Spleen (tissue), 11 donors: Measurements from ENCODE around the gene ASB1. TPM values are rescaled to one million over a fixed set of nuclear protein-coding genes. Genes with fewer than 3 reads are reported as not detected.

Experiments
- DNase-seq: peaks from one replicate; pipeline ENCODE4 v3.0.0-alpha.2; 2020
- H3K27ac ChIP-seq, 8 donors: fragments of 200-600 bp; sonication (generic) in 7 of 8; 1 replicate in 4 of 8; 2 replicates in 4 of 8; pipeline versions ENCODE4 v1.5.0 to v1.8.0; 2016 to 2021; ENCODE audit warnings: inconsistent platforms in 4 of 8, mild to moderate bottlenecking in 4 of 8, moderate library complexity in 1 of 8
- H3K27me3 ChIP-seq, 7 donors: fragments of 200-600 bp; sonication (generic) in 6 of 7; replicated peaks in 1 of 7; 1 replicate in 4 of 7; 2 replicates in 3 of 7; pipeline versions ENCODE4 v1.5.0 to v1.8.0; 2016 to 2021; ENCODE audit warnings: inconsistent platforms in 3 of 7, mild to moderate bottlenecking in 1 of 7
- H3K36me3 ChIP-seq, 6 donors: fragments of 200-600 bp; sonication (generic) in 5 of 6; 1 replicate in 4 of 6; 2 replicates in 2 of 6; pipeline versions ENCODE4 v1.5.0 to v1.8.0; 2016 to 2021; ENCODE audit warnings: inconsistent platforms in 2 of 6
- H3K4me1 ChIP-seq, 6 donors: fragments of 200-600 bp; sonication (generic) in 5 of 6; 1 replicate in 3 of 6; 2 replicates in 3 of 6; pipeline versions ENCODE4 v1.5.0 to v1.8.0; 2016 to 2021; ENCODE audit warnings: inconsistent platforms in 3 of 6
- H3K4me3 ChIP-seq, 8 donors: fragments of 200-600 bp; sonication (generic) in 7 of 8; 1 replicate in 4 of 8; 2 replicates in 4 of 8; pipeline versions ENCODE4 v1.5.0 to v1.8.0; 2016 to 2021; ENCODE audit warnings: inconsistent platforms in 4 of 8, mild to moderate bottlenecking in 4 of 8, moderate library complexity in 2 of 8
- H3K9me3 ChIP-seq, 8 donors: fragments of 200-600 bp; sonication (generic) in 7 of 8; 1 replicate in 4 of 8; 2 replicates in 4 of 8; pipeline versions ENCODE4 v1.5.0 to v1.8.0; 2016 to 2021; ENCODE audit warnings: inconsistent platforms in 4 of 8
- POLR2A ChIP-seq, 3 donors: fragments of 450-650 bp; IDR thresholded peaks; one replicate each; pipeline ENCODE4 v1.5.1; 2017; ENCODE audit warnings: antibody characterized with exemption in 3 of 3, mild to moderate bottlenecking in 1 of 3
- POLR2AphosphoS5 ChIP-seq, 3 donors: sonication (generic); formaldehyde crosslinking; IDR thresholded peaks; one replicate each; pipeline ENCODE4 v1.5.1; 2017; ENCODE audit warnings: antibody characterized with exemption in 3 of 3
- WGBS, 5 donors: extraction: QIAGEN DNeasy Blood & Tissue Kit in 3 of 5; methylation state at CpG; one replicate each; pipeline versions ENCODE4 v1.1.5 to v1.1.7; 2013 to 2018; 5-methylcytosine and 5-hydroxymethylcytosine counted together
- intact Hi-C: fragments of 100-400 bp; cut with DNase I; formaldehyde crosslinking; loops from one replicate; pipeline ENCODE4 v1.15.0; 2023; ENCODE audit warnings: low total_unique reads
- polyA plus RNA-seq, 3 donors: library from polyadenylated mRNA; stranded (reverse); fragments of 200-250 nt; gene quantifications; one replicate each; pipeline ENCODE4 v1.2.1, GENCODE V29; 2013
- total RNA-seq, 7 donors: library from RNA; depleted of rRNA in 3 of 7; stranded (reverse); fragments of >200 nt in 3 of 7; fragmentation: NEBNext Ultra II Directional in 4 of 7; extraction: Animal tissue kit (Norgen Biotek cat#: 25700) in 4 of 7; gene quantifications; one replicate each; pipeline versions ENCODE4 v1.1.0 to v1.2.1, GENCODE V29; 2016 to 2021
- TF ChIP-seq, protein P1 (sequence below), 11 experiments: fragments of 200-600 bp in 7 of 11; fragments of 450-650 bp in 4 of 11; sonication (generic) in 4 of 11; IDR thresholded peaks in 8 of 11; conservative IDR thresholded peaks in 3 of 11; 1 replicate in 7 of 11; 2 replicates in 4 of 11; pipeline versions ENCODE4 v1.4.0 to v1.8.0; 2016 to 2021; ENCODE audit warnings: antibody characterized with exemption in 11 of 11, inconsistent platforms in 4 of 11, mild to moderate bottlenecking in 1 of 11
- donor health status: healthy with polysubstance abuse.
- donor health status: DM: no; HTN: no; CAD: no; lungs with moderate emphysema.
- donor health status: DM: no; HTN: no; CAD: no.
- donor health status: Bipolar disorder and iron deficiency.
- donor health status: healthy.
- donor health status: DM: no; HTN: no; CAD: no.
- donor health status: DM: yes; HTN: yes; CAD: no.

ASB1 gene
- total and polyA plus RNA-seq, 10 donors, result 17.5 to 33.1 (median 26.5) TPM

DNA sequence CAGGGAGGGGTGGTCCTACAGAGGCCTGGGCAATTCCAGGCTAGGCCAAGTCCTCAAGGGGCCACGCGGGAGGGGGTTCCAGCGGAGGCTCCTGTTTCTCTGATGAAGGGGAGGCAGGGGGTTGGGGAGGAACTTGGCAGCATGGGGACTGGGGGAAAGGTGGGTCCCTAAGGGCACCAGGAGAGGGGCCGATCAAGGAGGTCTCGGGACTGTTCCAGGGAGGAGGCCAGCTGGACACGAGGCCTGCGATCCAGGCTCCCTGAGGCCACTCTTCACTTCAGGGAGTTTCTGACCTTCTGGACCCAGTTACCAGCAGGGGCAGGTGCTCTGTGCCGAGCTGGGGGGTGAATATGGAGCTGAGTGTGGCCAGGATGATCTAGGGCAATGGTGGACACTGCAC, 71.5 kb downstream of the ASB1 start:
- Histone ChIP-seq H3K36me3 (no peaks in the 10 kb centered on the region), H3K9me3 (no peaks in the 10 kb centered on the region), H3K27me3 (peaks cover 0 to 5% (median 0%) of the 10 kb centered on the region in 7 donors), H3K4me1 (peaks cover 0 to 8% (median 6%) of the 10 kb centered on the region in 6 donors), H3K4me3 (no peak overlapping the region), H3K27ac (no peak overlapping the region)
- WGBS, 5 donors, result 89 to 95% (median 93%) methylated on average over 8 of the region's 8 CpGs
- intact Hi-C loops, result no loop called here
- TF ChIP-seq POLR2A (IDR thresholded peaks at IDR 0.05), result no peak
- TF ChIP-seq POLR2AphosphoS5 (IDR thresholded peaks at IDR 0.05), result no peak
- TF ChIP-seq, protein P1, sequence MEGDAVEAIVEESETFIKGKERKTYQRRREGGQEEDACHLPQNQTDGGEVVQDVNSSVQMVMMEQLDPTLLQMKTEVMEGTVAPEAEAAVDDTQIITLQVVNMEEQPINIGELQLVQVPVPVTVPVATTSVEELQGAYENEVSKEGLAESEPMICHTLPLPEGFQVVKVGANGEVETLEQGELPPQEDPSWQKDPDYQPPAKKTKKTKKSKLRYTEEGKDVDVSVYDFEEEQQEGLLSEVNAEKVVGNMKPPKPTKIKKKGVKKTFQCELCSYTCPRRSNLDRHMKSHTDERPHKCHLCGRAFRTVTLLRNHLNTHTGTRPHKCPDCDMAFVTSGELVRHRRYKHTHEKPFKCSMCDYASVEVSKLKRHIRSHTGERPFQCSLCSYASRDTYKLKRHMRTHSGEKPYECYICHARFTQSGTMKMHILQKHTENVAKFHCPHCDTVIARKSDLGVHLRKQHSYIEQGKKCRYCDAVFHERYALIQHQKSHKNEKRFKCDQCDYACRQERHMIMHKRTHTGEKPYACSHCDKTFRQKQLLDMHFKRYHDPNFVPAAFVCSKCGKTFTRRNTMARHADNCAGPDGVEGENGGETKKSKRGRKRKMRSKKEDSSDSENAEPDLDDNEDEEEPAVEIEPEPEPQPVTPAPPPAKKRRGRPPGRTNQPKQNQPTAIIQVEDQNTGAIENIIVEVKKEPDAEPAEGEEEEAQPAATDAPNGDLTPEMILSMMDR (IDR thresholded peaks at IDR 0.05 in 8 of 11, conservative IDR thresholded peaks at IDR 0.05 in 3 of 11), result no peak
- DNase-seq, result peak; percentile 64

DNA sequence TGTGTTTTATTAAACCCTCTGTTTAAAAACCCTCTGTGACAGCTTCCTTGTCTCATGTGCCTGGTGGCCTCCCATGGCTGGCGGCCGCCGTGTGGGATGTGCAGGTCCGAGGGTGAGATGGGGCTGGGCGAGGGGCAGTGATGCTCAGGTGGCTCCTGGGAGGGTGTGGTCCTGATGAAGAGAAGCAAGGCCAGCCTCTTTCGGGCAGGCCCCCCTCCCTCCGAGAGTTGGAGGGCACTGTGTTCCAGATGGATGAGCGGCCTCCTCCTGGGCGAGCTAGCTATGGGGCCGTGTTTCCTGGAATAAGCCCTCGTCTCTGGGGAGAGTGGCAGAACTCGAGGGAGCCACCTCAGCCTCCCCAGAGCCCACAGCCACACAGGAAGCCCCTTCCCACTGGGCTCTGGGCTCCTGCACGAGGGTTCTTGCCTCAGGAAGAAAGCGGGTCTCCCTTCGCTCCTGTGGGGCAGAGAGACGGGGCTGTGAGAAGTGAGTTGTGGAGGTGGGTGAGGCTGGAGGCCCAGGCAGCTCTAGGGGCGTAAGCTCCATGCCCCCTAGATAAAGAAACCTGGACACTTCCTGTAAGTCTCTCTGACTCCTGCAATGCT, 72.1 kb downstream of the ASB1 start:
- intact Hi-C loops, result no loop called here
- WGBS, 5 donors, result 74 to 79% (median 75%) methylated on average over 14 to 17 of the region's 17 CpGs
- DNase-seq, result peak; percentile 43

DNA sequence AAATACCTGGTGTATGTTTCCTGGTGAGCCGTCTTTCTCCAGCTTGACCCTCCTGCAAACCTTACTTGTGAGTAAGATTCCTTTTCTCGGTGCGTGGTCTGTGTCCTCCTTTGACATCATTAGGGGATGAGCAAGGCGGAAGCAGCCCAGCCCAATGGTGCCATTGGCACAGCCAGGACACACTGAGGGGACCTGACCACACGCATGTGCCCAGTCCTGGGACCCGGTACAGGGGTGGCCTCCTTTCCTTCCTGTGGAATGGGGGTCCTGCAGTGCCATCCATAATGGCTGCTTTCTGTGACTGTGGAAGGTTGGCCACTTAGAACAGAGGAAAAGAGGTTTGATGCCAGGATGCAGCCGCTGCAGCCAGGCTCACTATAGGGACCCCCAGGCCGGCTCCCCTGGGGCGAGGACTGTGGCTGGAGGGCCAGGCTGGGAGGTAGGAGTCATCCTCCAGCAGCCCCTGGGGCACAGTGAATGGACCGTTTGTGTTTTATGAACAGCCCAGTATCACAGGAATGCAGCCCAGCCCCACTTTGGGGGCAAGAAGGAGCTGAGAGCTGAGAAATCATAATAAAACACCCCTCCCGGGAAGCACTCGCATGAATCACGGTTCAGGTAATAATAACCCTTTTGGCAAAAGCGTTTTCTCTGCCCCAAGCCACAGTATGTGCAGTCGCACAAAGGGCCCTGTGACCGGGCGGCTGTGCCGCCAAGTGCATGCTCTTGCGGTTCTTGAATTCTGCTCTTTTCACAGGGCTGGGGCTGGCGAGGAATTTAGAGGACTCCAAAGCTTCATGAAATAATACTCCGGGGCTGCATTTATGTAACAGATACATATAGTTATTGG, 73.2 kb downstream of the ASB1 start:
- no peaks in the 10 kb centered on the region for H3K9me3 ChIP-seq
- no peaks in the 10 kb centered on the region for H3K4me1 ChIP-seq
- intact Hi-C loops, result no loop called here
- TF ChIP-seq, protein P1 (IDR thresholded peaks at IDR 0.05 in 8 of 11, conservative IDR thresholded peaks at IDR 0.05 in 3 of 11), result no peak
- no peak for TF ChIP-seq POLR2AphosphoS5 (IDR thresholded peaks at IDR 0.05)
- TF ChIP-seq POLR2A (IDR thresholded peaks at IDR 0.05), result no peak
- no peak overlapping the region for H3K4me3 ChIP-seq
- WGBS, 5 donors, result 89 to 91% (median 90%) methylated on average over 20 to 21 of the region's 21 CpGs
- DNase-seq, result peak; percentile 58
- no peak overlapping the region for H3K27ac ChIP-seq
- no peaks in the 10 kb centered on the region for H3K36me3 ChIP-seq
- H3K27me3 ChIP-seq, result peaks cover 0 to 1% (median 0%) of the 10 kb centered on the region in 7 donors

More for the DNA sequence above, 72.1 kb downstream of the ASB1 start:
- Histone ChIP-seq H3K4me3 (no peak overlapping the region), H3K9me3 (no peaks in the 10 kb centered on the region), H3K36me3 (no peaks in the 10 kb centered on the region), H3K27me3 (peaks cover 0 to 5% (median 0%) of the 10 kb centered on the region in 7 donors), H3K4me1 (peaks cover 0 to 7% (median 4%) of the 10 kb centered on the region in 6 donors), H3K27ac (no peak overlapping the region)
- TF ChIP-seq, protein P1 (IDR thresholded peaks at IDR 0.05 in 8 of 11, conservative IDR thresholded peaks at IDR 0.05 in 3 of 11), result no peak
- TF ChIP-seq POLR2AphosphoS5 (IDR thresholded peaks at IDR 0.05) (no peak), POLR2A (IDR thresholded peaks at IDR 0.05) (no peak)

DNA sequence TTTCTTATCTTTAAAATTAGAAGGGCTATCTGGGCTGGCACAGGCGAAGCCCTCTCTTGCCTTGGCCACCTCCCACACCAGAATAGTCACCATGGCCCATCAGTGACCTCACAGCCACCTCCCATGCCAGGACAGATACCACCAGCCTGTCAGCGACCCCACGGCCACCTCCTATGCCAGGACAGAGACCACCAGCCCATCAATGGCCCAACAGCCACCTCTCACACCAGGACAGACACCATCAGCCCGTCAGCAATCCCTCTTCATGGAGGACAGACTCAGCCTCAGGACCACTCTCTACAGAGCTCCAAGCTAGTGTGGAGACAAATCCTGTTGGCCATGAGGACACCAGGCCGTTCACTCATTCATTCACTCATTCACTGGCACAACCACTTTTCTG, 74.6 kb downstream of the ASB1 start:
- peak; percentile 63 for DNase-seq

More for the DNA sequence above, 74.6 kb downstream of the ASB1 start:
- 79 to 93% (median 81%) methylated on average over 5 of the region's 5 CpGs for WGBS, 5 donors
- Histone ChIP-seq H3K4me3 (no peak overlapping the region), H3K27me3 (no peaks in the 10 kb centered on the region), H3K9me3 (no peaks in the 10 kb centered on the region), H3K27ac (no peak overlapping the region), H3K4me1 (no peaks in the 10 kb centered on the region), H3K36me3 (no peaks in the 10 kb centered on the region)
- TF ChIP-seq POLR2AphosphoS5 (IDR thresholded peaks at IDR 0.05), result no peak
- no peak for TF ChIP-seq POLR2A (IDR thresholded peaks at IDR 0.05)
- TF ChIP-seq, protein P1 (IDR thresholded peaks at IDR 0.05 in 8 of 11, conservative IDR thresholded peaks at IDR 0.05 in 3 of 11), result no peak
- intact Hi-C loops, result no loop called here
